Endometrial microvascular endothelial cells (primary cell): ENCODE results near the gene APH1B. TPM values are rescaled to one million over a fixed set of nuclear protein-coding genes. Genes with fewer than 3 reads are reported as not detected.
"Not testable (repeated sequence)": the region's sequence is repeated elsewhere in the genome, so short reads cannot be mapped to it uniquely, and the experiment has no call there.

Experiments used
- in situ Hi-C: cut with HindIII; loops from 2 replicates; pipeline ENCODE4 v1.10.0; 2017; ENCODE audit warnings: low sequenced_read_pairs, low pct_unique_long_range_greater_than_20kb; ENCODE audit errors: inconsistent ontology term
- total RNA-seq: library from RNA; depleted of rRNA; stranded (reverse); fragments of >200 nt; gene quantifications from one replicate; pipeline ENCODE4 v1.2.3, GENCODE V29; 2015; ENCODE audit errors: inconsistent ontology term

APH1B gene
- total RNA-seq, 1 donor from 2014 or later = 17.8 TPM

GRCh38 chr15:63291507-63291906 lies 14.1 kb downstream of the APH1B start:
- in situ Hi-C loops = no loop called here

DNA sequence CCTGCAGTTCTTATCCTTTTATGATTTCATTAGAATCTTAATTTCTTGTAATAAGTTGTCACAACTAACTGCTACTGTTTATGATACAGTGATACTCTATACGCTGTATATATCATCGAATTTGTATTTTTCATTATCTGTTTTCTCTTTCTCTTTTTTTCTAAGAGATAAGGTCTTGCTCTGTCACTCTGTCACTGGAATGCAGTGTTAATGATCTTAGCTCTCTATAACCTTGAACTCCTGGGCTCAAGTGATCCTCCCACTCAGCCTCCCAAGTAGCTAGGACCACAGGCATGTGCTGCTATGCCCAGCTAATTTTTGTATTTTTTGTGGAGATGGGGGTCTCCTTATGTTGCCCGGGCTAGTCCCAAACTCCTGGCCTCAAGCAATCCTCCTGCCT lies 14.8 kb downstream of the APH1B start:
- in situ Hi-C loops = no loop called here

DNA sequence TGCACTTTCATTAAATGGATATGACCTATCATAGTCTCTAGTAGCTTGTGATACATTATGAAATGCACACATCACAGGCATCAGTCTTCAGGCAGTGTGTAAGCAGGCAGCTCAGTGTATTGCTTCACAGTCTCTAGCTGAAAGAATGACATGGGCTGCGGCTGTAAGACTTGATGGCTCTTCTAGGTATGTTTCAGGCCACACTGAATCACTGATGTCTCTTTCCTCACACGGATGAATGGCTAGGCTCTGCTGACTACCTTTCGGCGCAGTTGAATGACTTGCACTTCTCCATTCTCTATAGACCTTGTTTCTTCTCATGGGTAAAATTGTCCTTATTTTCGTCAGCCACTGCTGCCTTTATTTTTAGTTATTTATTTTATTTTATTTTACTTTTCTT lies 15.4 kb downstream of the APH1B start:
- in situ Hi-C loops = no loop called here

GRCh38 chr15:63294359-63294758 lies 17.0 kb downstream of the APH1B start:
- in situ Hi-C loops = no loop called here

- in situ Hi-C loops = no loop called here
Measured at GRCh38 chr15:63295341-63295740, 17.9 kb downstream of the APH1B start.

DNA sequence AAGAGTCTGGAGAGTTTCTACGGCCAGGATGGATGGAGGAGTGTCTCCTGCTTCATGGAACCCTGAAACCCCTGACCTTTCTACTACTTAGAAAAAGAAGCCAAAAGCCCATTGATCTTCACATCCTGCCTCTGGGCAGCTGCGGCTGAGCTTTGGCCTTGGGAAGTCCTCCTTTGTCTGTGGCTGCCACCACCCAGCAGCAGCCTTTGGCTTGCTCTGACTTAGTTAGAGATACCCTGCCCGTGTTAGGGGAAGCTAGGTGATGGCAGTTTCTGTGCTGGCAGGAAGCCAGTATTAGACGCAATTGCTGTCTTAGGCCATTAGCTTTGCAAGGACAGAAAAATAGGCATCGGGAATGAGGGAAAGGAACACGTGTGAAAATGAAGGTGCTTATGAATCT lies 18.8 kb downstream of the APH1B start:
- in situ Hi-C loops = no loop called here

DNA sequence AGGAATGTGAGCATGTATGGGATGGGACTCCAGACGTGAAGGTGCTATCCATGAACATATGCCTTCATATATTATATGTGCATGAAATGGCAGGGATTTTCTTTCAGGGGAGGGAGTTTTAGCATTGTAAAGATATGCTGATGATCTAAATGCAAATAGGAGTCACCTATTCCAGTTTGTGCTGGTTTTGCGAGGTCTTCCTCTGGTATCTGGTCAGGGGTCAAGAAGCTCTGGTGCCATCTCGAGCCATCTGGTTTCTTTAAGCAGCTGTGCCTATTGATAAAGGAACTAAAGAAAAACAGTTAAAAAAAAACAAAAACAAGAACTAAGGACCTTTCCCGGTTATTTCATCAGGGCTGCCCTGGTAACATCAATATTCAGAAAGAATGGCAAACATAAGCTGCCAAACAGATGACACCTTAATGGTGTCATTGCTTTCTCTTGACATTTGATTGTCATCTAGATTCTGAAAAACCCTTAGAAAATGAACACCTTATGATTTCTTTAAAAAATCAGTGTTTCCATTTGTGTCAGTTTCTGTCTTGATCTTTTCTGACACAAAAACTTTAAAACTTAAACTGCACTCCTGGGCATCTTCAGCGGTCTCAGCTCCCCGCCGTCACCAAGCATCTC lies 22.7 kb downstream of the APH1B start:
- in situ Hi-C loops = no loop called here

DNA sequence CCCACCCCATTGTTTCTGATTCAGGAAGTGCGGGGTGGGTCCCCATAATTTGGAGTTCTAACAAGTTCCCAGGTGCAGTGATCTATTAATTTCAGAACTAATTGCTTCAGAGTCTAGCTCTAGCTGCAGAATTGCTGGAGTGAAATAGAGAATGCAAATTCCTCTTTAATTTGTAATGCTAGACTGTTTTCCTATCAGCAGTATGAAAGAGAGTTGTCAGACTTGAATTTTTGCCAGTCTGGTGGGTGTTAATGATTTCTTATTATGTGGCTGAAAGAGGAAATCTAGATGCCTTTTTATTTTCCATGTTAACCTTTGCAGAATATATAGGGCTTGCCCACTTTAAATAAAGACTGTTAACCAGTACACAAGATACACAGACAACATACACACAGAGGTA lies 23.7 kb downstream of the APH1B start:
- in situ Hi-C loops = no loop called here

- in situ Hi-C loops = no loop called here
Measured at GRCh38 chr15:63305260-63305659, 27.9 kb downstream of the APH1B start.

GRCh38 chr15:63306492-63307073 lies 29.2 kb downstream of the APH1B start:
- in situ Hi-C loops = no loop called here

GRCh38 chr15:63308491-63308890 lies 31.1 kb downstream of the APH1B start:
- in situ Hi-C loops = no loop called here

GRCh38 chr15:63308947-63309346 lies 31.5 kb downstream of the APH1B start:
- in situ Hi-C loops = no loop called here

- in situ Hi-C loops = no loop called here
Measured at GRCh38 chr15:63310646-63311045, 33.2 kb downstream of the APH1B start.

GRCh38 chr15:63312286-63312685 lies 34.9 kb downstream of the APH1B start:
- in situ Hi-C loops = no loop called here

DNA sequence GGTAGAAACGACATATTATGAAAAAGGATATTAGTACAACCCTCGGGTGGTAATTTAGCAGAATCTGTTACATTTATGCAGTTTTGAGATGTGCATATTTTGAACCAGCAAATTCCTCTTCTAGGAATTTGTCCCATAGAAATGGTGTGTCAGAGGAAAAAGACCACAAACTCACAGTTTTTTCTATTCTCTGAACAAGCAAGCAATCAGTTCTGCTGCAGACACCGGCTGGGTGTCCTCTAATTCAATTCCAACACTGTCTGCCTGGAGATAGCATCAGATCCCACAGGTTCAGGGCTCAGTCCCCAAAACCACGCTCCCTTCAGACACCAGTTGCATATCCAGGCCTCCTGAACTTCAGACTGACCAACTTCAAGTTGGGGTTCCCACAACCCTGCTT lies 36.4 kb downstream of the APH1B start:
- in situ Hi-C loops = no loop called here

- in situ Hi-C loops = no loop called here
Measured at GRCh38 chr15:63314409-63314808, 37.0 kb downstream of the APH1B start.

DNA sequence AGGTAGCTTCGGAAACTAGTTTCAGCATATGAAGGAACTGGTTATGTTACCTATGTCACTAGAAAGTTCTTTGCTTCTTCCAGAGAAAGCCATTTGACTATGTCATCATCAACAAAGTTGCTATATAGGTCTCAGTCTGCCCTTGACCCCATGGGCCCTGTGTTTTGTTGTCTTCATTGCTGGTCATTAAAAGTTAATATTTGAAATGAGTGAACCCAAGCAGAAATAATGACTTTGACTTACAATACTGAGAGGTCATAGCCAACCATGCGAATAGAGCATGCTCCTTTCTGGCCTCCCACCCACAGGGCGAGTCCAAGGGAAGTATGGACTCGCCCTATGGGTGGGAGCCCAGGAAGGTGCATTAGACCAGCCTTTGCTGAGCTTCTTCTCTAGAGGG lies 40.9 kb downstream of the APH1B start:
- in situ Hi-C loops = no loop called here

- in situ Hi-C loops = no loop called here
Measured at GRCh38 chr15:63319065-63319464, 41.7 kb downstream of the APH1B start.

DNA sequence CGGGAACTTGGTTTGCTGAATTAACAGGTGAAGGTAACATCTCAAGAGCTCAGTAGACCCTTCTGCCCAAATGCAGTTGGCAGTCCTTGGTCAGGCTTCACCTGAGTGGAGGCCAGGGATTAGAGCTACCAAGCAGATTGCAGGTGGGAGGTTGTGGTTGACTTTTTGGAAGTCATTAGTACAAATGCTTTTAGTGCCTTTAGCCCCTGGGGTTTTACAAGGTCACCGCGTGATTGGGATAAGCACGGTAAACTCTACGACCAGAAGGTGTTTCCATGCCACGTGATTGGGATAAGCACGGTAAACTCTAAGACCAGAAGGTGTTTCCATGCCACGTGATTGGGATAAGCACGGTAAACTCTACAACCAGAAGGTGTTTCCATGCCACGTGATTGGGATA lies 43.0 kb downstream of the APH1B start:
- in situ Hi-C loops = not testable (repeated sequence)

DNA sequence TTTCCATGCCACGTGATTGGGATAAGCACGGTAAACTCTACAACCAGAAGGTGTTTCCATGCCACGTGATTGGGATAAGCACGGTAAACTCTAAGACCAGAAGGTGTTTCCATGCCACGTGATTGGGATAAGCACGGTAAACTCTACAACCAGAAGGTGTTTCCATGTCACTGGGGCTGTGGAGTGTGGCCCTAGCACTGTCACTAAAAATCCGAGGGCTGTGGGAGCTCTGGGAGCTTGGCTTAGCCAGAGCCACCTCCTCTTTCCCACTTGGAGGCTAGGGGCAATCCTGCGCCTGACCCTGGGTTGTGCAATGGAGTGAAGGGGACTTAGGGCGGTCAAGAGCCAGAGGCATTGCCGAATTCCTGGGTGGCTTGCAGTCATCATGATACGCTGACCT lies 43.6 kb downstream of the APH1B start:
- in situ Hi-C loops = not testable (repeated sequence)

- in situ Hi-C loops = no loop called here
Measured at GRCh38 chr15:63321462-63321861, 44.1 kb downstream of the APH1B start.
